Activated T-cell treated with anti-CD3 and anti-CD28 coated beads for 4 hours (primary cell): ENCODE data around the gene FLOT2.
"Not testable (repeated sequence)": the region's sequence is repeated elsewhere in the genome, so short reads cannot be mapped to it uniquely, and the experiment has no call there.

ENCODE experiments used
- DNase-seq: peaks from one replicate; pipeline ENCODE4 v3.0.0-alpha.2; 2020

Gene FLOT2, protein sequence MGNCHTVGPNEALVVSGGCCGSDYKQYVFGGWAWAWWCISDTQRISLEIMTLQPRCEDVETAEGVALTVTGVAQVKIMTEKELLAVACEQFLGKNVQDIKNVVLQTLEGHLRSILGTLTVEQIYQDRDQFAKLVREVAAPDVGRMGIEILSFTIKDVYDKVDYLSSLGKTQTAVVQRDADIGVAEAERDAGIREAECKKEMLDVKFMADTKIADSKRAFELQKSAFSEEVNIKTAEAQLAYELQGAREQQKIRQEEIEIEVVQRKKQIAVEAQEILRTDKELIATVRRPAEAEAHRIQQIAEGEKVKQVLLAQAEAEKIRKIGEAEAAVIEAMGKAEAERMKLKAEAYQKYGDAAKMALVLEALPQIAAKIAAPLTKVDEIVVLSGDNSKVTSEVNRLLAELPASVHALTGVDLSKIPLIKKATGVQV

DNA sequence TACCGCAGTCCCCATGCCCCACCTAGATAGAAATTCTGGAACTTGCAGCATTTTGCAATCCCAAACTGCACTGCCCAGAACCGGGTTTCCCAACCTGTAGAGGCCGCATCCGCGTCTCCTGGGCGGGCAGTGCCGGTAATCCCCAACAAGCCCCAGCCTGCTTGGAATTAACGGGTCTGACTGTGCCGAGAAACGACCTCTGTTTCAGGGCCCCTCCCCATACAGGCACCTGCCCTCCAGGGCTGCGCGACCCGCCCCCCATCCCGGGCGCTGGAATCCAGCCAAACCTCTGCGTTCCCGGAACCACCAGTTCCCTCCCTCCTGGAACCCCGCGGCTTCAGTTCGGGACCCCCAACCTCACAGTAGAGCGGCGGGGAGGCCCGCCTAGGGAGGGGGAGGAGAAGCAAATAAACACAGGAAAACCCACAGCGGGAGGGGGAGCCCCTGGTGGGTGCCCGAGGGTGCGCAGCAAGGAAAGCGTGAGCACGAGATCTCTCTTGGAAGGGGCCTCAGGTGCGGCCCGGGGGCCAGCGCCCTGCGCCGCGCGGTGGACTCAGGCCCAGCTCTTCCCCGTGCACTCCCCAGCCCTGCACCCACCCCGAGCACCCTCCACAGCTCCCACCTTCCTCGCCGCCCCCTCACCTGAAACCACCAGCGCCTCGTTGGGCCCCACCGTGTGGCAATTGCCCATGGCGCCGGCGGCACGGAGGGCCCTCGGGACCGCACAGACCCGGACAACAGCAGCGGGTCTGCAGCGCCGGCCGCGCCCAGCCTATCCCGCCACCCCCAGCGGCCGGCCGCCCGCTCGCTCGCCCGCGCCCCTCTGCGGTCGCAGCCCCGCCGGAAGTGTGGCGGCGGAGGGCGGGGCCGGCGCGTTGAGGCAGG is at the start of gene FLOT2:
FLOT2 (minus strand) TSS at position 850 of the 885 bp plus-strand sequence; CDS start at position 691, 159 bp downstream.
- DNase-seq = peak; percentile 49

DNA sequence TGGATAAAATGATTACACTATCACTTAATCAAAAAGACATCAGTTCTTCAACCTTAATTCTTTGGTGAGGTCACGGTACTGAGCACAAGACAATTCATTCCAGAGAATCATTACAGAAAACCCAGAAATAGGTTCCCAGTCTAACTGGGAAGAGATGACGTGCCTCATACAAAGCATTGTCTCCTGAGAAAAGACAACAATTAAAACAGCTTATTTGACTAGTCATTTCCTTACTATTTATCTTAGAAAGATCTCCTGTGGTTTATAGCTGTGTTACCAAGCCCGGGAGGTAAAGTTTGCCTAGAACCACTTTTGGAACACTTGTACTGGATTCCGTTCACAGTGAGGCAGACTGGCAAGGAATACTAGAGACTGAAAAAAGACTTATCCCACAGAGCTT is 48.7 kb upstream of the FLOT2 start:
- DNase-seq = no peak

DNA sequence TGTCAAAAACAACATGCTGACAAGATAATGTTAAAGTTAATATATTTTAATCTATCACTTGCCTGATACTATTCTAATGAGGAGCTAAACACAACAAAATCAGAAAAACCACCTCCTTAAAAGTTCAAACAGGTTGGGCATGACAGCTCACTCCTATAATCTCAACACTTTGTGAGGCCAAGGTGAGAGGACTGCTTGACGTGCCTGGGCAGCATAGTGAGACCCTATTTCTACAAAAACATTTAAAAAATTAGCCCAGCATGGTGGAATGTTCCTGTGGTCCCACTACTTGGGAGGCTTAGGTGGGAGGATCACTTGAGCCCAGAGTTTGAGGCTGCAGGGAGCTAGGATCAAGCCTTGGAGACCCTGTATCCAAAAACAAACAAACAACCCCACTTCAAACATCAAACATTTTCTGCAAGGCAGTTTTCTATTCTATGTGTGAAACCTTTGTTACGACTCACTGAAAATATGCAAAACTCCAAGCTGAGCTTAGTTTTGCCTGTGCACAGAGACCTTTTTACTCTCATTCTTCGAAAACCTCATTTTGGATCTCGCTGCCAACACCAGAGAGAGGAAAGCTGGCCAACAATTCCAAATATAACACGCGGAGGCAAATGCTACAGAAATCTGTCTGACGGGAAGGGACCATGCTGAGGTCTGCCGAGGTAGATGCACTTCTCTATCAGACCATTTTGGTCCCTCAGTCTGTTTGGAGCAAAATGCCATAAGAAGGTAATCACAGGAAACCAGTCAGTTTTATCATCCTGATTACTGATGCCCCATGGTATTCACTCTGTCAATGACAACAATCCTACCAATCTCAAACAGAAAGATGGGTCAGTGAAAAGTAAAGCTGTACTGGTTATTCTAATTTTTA is 47.6 kb upstream of the FLOT2 start:
- DNase-seq = no peak

DNA sequence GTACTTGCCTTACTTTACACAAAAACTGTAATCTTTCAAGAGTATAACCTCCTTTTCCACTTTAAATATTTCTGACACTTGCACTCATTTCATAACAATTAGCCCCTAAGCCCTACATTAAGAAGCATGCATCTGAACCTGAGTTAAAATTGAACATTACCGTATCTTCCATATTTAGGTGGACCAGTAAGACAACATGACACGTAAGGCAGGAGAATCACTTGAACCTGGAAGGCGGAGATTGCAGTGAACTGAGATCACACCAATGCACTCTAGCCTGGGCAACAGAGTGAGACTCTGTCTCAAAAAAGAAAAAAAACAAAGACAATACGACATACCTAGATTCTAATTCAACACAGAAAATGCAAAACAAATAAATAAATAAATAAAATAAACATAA is 46.8 kb upstream of the FLOT2 start:
- DNase-seq = no peak

DNA sequence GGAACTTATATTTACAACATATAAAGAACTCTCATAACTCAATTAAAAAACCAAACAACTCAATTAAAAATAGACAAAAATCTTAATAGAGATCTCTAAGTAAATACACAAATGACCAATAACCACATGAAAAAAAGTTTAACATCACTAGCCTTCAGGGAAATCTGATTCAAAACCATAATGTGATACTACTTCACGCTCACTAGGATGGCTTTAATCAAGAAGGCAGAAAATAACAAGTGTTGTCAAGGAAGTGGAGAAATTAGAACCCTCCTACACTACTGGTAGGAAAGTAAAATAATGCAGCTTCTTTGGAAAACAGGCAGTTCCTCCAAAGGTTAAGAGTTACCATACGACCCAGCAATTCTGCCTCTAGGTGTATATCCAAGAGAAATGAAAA is 45.4 kb upstream of the FLOT2 start:
- DNase-seq = no peak

DNA sequence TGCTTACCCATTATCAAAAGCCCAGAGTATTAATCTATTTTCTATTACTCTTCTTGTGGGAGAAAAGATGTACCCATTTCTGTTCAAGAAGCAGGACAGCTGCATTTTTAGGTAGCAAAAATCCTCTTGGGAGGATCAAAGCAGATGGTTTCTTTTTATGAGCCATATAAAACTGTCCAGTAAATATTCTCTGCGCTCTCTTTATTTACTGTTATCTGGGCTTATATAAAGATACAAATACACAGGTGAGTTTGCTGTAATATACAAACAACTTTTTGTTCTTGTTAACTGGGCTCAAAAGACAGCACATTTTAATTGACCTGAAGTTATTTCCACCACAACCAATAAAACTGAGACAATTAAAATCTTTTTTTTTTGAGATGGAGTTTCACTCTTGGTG is 43.7 kb upstream of the FLOT2 start:
- no peak for DNase-seq

DNA sequence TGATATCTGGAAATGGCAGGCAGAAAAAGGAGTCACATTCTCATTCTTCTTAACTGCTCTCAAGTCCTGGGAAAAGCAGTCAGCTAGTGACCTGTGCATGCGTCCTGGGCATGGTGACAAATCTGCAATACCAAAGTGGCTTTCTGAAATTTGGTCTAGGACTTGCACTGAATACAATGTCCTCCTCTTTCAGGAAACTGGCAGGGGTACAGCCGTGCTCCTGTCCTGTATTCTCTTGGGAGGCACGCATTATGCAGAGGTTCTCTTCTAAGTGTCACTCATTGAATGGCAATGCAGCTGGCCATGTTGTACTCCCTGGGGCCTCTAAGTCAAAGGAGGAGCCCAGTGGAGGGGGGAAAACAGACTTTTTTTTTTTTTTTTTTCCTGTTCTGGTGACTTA is 43.1 kb upstream of the FLOT2 start:
- DNase-seq = no peak

DNA sequence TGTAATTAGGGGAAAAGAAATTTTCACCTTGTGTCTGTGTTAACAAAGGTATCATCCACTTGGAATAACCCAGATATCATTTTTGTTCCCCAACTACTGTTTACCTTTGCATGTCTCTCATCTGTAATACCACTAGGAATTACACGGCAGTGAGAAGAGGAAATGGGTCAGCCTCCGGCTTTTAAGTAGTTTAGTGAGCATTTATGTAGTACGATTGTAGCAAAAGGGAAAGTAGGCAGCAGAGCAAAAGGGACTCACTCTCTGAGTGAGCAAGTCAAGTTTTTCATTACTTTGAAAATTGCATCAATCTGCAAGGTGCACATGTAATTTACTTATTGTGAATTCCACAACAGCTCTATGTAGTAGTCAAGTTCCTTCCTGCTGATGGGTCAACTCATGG is 42.6 kb upstream of the FLOT2 start:
- no peak for DNase-seq

DNA sequence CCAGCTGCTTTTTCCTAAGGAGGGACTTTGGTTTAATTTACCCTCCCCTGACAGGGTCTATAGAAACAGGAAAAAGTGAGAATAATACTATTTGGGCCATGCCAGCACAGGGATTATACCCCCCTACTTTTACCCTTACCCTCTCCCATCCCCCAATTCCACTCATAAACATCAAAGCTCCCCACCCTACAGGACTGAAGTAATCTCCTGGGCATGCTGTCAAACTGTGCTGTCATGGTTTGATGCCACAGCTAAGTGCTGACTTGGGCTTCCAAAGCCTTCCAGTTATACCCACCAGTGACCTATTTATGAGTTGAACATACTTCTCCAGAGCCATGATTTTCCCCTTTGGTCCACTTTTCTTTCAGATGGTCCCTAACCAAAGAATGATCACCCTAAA is 41.0 kb upstream of the FLOT2 start:
- no peak for DNase-seq

DNA sequence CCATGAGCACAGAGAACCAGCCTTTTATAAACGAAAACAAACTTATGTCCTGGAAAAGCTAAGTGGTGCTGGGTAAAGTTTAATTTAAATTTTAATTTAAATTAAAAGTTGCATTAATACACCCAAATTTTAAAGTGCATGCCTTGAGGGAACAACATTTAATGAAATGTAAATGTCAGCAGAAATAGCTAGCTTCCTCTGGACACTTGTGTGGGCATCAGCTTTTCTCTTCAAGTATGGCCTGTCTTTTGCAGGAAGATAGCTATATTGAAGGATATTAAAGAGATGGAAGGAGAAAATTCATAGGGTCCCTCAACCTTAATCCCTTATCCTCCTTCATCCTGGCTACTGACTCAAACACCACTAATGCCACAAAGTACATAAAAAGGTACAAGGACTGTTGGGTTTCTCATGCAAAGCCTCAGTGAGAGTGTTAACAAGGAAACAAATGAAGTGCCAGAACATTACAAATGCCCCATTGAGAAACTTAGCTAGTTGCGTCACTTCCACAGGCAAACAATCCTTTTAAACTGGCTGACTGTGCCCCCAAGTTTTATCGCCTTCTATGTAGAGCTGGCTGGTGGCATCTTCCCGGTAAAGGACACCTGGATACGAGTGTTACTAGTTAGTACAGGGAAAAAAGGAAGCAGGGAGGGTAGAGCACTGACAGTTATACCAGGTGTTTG is 39.7 kb upstream of the FLOT2 start:
- DNase-seq = no peak

DNA sequence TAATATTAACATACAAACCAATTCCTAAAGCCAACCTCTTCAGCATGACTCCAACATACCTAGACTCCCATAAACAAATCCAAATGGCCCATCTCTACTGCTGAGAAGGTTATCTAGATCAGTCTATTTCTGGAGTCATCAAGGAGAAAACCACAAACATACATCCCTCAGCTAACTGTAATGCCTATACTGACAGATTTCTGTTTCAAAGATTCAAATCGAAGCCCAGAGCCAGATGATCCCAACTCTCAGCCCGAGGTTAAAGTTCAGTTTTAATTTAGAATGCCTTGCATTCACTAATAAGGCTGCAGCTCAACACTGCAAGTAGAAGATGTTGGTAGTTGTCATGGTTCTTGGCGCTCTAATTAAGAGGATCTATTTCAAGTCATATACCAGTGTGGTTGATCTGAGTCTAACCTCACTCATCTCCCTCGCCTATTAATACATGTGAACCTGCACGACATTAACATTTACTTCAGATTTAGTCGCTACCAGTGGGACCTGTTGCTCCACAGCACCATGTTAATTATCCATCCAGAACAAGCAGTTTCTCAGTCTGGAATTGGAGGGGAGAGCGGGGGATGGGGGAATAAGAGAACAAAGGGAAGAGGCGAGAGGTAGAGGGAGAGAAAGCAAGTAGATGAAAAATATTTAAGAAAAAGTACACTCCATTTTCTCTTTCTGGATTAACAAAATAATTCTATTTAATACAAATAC is 38.4 kb upstream of the FLOT2 start:
- no peak for DNase-seq

DNA sequence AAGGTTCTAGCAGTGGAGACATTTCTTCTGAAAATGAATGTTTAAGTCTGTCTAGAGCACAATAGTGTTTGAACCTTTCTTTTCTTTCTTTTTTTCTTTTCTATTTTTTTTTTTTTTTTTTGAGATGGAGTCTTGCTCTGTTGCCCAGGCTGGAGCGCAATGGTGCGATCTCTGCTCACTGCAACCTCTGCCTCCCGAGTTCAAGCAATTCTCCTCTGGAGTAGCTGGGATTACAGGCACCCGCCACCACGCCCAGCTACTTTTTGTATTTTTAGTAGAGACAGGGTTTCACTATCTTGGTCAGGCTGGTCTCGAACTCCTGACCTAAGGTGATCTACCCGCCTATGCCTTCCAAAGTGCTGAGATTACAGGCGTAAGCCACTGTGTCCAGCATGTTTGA is 37.0 kb upstream of the FLOT2 start:
- DNase-seq = not testable (repeated sequence)

DNA sequence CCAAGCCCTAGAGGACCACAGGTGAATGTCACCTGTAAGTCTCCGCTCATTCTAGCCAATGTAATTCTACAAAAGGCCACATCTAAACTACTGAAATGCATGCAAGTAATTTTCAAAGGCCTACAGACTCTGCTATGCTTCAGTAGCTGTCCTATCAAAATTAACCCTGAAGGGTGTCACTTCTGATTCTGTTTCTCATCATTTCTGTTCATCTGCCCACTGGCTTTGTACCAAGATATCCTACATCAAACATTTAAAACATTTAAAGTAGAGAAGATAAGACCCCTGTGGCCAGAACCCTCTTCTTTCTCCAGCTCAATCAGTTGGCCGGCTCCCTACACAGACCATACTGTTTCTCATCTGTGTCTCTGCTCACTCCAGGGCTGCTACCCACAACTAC is 32.3 kb upstream of the FLOT2 start:
- DNase-seq = no peak

DNA sequence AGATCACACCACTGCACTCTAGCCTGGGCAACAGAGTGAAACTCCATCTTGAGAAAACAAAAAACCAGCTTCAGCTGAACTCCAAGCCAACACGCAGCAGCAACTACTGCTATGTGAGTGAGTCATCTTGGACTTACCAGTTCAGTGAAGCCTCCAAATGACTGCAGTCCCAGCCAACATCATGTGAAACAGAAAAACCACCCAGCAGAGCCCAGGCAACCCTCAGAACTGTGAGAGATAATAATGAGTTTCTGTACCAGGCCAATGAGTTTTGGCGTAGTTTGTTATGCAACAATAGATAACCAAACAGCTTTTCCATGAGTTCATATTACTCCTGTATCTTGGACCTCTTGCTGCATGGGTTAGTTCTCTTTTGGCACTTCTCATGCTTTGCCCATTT is 30.5 kb upstream of the FLOT2 start:
- DNase-seq = no peak

DNA sequence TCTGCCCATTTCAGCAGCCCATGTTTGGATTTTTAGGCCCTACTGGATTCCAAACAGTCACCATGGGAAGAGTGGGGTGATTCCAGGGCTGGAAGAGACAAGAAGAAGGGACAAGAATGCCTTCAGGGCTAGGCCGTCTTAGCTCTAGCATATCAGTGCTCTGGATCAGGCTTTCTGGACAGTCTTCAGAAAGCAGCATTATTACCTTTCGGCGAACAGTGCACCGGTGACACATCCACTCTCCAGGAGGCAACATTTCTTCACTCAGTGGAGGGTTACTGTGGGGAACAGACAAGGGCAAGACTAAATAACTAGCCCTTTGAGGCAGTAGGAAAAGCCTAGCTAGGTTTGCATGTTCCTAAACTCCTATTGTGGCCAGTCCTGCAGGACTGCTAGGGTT is 29.3 kb upstream of the FLOT2 start:
- no peak for DNase-seq

DNA sequence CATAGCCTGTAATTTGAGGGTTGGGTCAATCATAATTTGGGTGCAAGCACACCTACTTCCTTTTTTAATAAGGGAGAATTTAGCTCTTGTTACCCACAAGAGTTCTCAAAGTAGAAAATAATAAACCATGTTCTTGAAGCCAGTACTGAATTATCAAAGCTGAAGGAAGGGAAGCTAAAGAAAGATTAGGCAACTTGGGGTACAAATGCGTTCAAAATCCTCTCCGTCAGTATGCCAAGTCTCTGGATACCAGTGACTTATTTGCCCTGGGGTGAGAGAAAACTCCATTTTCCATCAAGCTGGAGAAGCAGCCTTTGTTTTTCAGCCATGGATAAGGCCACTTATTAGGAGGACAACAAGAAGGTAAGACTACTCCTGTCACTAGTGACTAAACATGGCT is 28.8 kb upstream of the FLOT2 start:
- DNase-seq = no peak

DNA sequence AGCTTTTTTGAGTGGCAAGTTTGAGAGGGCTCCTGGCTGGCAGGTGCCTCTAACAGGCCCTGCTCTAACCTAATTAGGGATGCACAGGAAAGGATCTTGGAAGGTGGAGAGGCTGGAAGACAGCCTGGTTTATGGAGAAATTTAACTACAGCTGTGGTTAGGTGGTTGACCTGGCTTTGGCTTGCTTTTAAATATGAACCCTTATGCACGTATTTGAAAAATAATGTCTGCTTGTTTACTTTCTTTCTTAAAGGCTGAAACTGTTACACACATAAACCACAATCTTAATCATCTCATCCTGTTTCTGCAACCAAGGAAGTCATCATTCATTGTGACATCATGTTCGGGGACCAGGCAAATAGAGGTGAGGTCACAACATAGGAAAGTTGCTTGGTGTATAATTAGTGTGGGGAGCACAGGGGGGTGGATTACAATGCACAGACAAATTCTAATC is 28.4 kb upstream of the FLOT2 start:
- peak; percentile 46 for DNase-seq

DNA sequence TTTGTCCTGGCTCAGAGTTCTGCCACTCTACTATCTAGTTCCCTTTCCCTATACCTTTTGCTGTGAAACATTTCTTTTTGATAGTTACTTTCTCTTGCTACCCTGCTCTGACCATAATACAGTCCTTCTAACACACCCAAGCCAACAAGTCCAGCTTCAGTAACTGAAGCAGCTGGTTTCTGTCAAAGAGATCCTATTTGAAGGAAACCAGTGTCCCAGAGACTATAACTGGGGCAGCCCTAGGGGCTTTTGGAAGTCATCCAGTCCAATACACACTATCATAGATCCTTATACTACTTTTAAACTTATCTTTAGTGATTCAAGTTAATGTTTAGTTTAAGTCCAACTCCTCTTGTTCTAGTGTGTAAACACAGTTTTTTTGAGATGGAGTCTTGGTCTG is 22.7 kb upstream of the FLOT2 start:
- no peak for DNase-seq

DNA sequence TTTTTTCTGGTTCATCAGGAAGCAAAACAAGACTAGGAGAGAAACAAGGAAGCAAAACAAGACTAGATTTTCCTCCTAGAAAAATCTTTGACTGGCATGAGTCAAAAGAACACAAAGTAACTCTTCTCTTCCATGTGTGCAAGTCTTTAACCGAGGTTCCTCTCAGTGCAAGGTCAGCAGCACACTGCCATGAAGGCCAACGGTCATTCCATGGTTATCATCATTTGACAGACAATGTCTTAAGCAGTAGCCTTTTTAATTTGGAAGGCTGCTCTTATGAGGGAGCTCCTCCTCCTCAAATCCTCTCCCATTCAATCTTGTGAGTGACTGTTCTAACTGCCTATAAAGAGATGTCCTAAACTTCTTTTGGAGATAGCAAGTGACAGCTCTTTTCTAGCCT is 20.8 kb upstream of the FLOT2 start:
- no peak for DNase-seq

DNA sequence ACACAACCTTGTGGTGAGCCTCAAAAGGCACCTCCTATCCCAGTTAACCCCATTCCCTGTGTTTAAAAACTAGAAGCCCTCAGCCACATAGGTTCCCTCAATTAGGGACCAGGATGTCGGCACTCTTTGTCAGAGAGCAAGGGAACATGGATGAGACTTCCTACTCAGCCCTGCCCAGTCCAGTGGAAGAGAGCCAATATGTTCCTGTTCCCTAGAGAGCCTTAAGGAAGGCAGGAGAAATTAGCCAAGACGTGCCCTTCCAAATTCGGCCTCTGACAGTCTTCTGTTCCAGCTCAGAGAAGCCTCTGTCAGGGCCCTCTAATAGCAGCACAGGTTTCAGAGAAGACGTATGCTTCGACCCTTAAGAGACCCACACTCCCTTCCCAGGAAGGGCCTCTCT is 19.9 kb upstream of the FLOT2 start:
- DNase-seq = no peak

DNA sequence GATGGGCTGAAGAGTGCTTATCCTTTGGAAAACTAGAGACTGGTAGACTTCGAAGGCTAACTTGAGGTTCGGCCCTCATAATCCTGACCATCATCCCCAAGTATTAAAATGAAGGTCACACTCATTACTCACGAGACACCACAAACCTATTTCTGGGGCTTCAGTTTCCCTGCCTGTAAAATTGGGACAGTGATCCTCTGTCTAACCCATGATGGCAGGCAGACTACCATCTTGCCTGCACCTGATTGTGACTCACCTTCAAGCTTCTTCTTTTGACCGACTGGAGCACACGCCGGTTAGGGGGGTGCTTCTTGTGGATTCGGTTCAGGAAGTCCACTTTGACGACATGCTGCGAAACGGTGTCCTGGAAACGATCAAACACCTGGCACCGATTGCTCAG is 19.5 kb upstream of the FLOT2 start:
- no peak for DNase-seq
